ENCODE results near the gene EXOC4. TPM values are rescaled to one million over a fixed set of nuclear protein-coding genes. Genes with fewer than 3 reads are reported as not detected.

Gene EXOC4
- total RNA-seq, 1 donor from 2014 or later: 67.7 TPM

DNA sequence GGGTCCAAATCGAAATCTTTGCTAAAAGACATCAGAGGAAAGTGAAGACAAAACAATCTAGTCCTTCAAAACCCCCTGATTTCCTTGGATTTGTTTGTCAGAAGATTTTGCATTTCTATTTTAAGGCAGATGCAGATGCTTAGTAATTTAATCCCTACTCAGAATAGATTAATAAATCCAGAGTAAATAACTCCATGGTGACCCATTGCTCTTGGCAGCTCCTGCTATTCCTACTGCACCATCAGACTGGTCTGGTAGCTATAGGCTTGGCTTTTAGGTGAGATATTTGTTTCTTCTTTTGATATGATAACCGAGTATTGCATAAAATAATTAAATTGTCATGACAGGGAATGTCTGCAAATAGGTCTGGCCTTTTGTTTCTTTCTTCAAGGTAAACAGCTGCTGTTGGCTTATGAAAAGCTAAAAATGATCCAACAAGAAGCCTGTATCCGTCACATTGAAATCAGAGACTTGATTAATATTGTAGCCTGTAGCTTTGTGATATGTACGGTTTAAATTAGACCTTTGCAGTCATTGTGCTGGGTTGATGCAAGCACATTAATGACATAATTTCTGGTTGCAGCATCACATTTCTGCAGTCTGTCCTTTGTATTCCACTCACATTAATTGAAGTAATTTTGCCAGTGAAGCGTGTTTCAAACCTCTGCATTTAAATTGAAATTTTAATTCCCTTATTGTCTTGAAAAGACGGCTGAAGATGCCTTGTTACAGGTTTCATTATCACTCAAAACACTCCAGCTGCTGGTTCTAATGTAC lies 40.7 kb downstream of the EXOC4 start:
- H3K4me3 Mint-ChIP-seq (ENCODE audit: unreplicated experiment): no peak overlapping the region
- no peaks in the 10 kb centered on the region for H3K27me3 Mint-ChIP-seq (ENCODE audit: low read depth)
- H3K9me3 Mint-ChIP-seq (ENCODE audit: low read depth): no peaks in the 10 kb centered on the region
- H3K4me1 Mint-ChIP-seq (ENCODE audit: low read depth): peaks cover 12% of the 10 kb centered on the region
- no peak for DNase-seq (ENCODE audit: low spot score)
- TF ChIP-seq, protein P1, sequence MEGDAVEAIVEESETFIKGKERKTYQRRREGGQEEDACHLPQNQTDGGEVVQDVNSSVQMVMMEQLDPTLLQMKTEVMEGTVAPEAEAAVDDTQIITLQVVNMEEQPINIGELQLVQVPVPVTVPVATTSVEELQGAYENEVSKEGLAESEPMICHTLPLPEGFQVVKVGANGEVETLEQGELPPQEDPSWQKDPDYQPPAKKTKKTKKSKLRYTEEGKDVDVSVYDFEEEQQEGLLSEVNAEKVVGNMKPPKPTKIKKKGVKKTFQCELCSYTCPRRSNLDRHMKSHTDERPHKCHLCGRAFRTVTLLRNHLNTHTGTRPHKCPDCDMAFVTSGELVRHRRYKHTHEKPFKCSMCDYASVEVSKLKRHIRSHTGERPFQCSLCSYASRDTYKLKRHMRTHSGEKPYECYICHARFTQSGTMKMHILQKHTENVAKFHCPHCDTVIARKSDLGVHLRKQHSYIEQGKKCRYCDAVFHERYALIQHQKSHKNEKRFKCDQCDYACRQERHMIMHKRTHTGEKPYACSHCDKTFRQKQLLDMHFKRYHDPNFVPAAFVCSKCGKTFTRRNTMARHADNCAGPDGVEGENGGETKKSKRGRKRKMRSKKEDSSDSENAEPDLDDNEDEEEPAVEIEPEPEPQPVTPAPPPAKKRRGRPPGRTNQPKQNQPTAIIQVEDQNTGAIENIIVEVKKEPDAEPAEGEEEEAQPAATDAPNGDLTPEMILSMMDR (IDR thresholded peaks at IDR 0.05): no peak
- H3K36me3 Mint-ChIP-seq (ENCODE audit: low read depth): peaks cover 7% of the 10 kb centered on the region
- no peak overlapping the region for H3K27ac Mint-ChIP-seq (ENCODE audit: unreplicated experiment)

DNA sequence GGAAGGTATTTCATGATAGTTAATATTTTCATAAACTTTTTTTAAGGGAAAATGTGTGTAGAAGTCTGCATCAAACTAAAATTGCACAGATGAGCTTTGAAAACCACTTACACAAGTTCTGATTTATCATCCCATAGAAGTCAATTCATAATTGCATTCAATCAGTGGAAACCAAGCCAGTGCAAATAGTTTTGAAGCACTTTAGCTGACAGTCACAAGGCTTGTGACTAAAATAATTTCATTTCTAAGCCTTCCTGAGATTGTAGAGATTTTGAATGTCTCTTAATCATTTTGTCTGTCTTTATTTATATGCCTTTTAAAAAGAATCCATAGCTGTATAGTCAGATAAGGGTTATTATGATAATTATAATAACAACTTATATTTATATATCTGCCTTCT lies 41.4 kb downstream of the EXOC4 start:
- TF ChIP-seq, protein P1 (IDR thresholded peaks at IDR 0.05): no peak
- no peaks in the 10 kb centered on the region for H3K27me3 Mint-ChIP-seq (ENCODE audit: low read depth)
- DNase-seq (ENCODE audit: low spot score): no peak
- H3K4me3 Mint-ChIP-seq (ENCODE audit: unreplicated experiment): no peak overlapping the region
- H3K27ac Mint-ChIP-seq (ENCODE audit: unreplicated experiment): no peak overlapping the region
- H3K36me3 Mint-ChIP-seq (ENCODE audit: low read depth): peaks cover 6% of the 10 kb centered on the region
- peaks cover 12% of the 10 kb centered on the region for H3K4me1 Mint-ChIP-seq (ENCODE audit: low read depth)
- no peaks in the 10 kb centered on the region for H3K9me3 Mint-ChIP-seq (ENCODE audit: low read depth)

DNA sequence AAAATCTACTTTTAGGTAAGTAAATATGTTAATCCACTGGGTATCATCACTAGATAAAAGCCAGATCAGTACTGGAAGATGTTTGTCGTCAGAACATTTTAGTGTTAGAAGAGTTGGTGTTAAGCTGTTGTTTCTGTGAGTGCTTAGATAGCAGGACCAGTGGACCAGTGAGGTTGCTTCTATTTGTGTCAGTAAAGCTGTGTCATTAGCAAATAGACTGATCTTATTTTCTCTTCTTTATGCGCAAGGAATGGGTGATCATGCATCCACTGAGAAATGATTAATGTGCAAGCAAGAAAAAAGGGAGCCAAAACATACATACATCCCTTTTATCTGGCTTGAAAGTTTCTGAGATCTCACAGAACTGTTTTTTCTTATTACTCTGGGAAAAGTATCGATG lies 42.6 kb downstream of the EXOC4 start:
- Mint-ChIP-seq H3K9me3 (ENCODE audit: low read depth) (no peaks in the 10 kb centered on the region), H3K27me3 (ENCODE audit: low read depth) (no peaks in the 10 kb centered on the region), H3K4me1 (ENCODE audit: low read depth) (peaks cover 6% of the 10 kb centered on the region), H3K27ac (ENCODE audit: unreplicated experiment) (no peak overlapping the region), H3K36me3 (ENCODE audit: low read depth) (peaks cover 2% of the 10 kb centered on the region), H3K4me3 (ENCODE audit: unreplicated experiment) (no peak overlapping the region)
- DNase-seq (ENCODE audit: low spot score): no peak
- TF ChIP-seq, protein P1 (IDR thresholded peaks at IDR 0.05): no peak

DNA sequence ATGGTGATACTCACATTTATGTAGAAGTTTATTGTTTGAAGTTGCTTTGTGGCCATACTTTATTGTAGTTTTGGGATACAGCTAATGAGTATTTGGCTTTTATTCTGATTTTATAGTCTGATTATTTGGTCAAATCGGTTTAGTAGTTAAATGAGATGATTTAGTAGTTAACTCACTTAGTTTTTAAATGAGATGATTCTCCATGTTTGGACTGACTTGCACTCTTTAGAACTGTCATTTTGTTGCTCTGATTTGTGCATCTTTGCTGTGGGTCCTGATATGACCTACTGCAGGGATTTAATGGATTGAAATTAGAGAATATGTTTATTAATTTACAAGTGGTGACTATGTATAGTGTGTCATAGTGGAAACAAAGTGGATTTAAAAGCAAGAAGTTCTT lies 44.2 kb downstream of the EXOC4 start:
- Mint-ChIP-seq H3K4me3 (ENCODE audit: unreplicated experiment) (no peak overlapping the region), H3K36me3 (ENCODE audit: low read depth) (no peaks in the 10 kb centered on the region), H3K27me3 (ENCODE audit: low read depth) (no peaks in the 10 kb centered on the region), H3K4me1 (ENCODE audit: low read depth) (peaks cover 11% of the 10 kb centered on the region), H3K9me3 (ENCODE audit: low read depth) (no peaks in the 10 kb centered on the region), H3K27ac (ENCODE audit: unreplicated experiment) (no peak overlapping the region)
- DNase-seq (ENCODE audit: low spot score): no peak
- TF ChIP-seq, protein P1 (IDR thresholded peaks at IDR 0.05): no peak

DNA sequence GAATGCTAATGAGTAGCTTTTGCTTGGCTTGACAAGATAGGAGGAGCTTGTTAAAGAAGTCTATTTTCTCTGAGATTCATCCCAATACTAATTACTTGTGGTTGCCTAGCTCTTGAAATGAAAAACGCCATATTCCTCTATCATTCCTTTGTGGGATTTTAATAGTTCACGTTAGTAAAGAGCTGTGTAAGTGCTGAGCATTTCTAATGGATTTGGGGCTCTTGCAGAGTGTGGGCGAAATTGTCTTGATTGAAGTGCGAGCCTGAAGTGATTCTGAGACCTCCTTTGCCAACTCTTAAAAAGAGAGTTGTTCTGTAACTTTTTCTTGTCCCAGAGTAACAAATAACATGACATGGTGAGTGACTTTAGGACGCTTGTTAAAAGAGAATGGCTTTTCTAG lies 45.2 kb downstream of the EXOC4 start:
- Mint-ChIP-seq H3K36me3 (ENCODE audit: low read depth) (no peaks in the 10 kb centered on the region), H3K27ac (ENCODE audit: unreplicated experiment) (no peak overlapping the region), H3K27me3 (ENCODE audit: low read depth) (no peaks in the 10 kb centered on the region), H3K4me1 (ENCODE audit: low read depth) (peaks cover 11% of the 10 kb centered on the region), H3K9me3 (ENCODE audit: low read depth) (no peaks in the 10 kb centered on the region), H3K4me3 (ENCODE audit: unreplicated experiment) (no peak overlapping the region)
- no peak for DNase-seq (ENCODE audit: low spot score)
- TF ChIP-seq, protein P1 (IDR thresholded peaks at IDR 0.05): no peak

Measured in chondrocyte (in vitro differentiated cells).